H1 (cell line): ENCODE results near the gene FNIP2.

Experiments
- ASH2L ChIP-seq: fragments of 200-600, 300-600 bp; sonication (generic); IDR thresholded peaks from one replicate; pipeline ENCODE4 v1.7.1; 2017; ENCODE audit warnings: low read length
- CTCF ChIP-seq, 3 experiments: IDR thresholded peaks; 1 replicate in 2 of 3; 2 replicates in 1 of 3; pipeline versions ENCODE4 v1.5.1 to v1.6.1; 2011; ENCODE audit warnings: low read length in 3 of 3, mild to moderate bottlenecking in 3 of 3, inconsistent platforms in 2 of 3, low read depth in 1 of 3, moderate library complexity in 1 of 3; ENCODE audit not compliant: insufficient read depth in 1 of 3; ENCODE audit errors: control extremely low read depth in 1 of 3
- GABPA ChIP-seq: IDR thresholded peaks from 2 replicates; pipeline ENCODE4 v1.6.1; 2011; ENCODE audit warnings: mild to moderate bottlenecking, low read length, moderate library complexity, borderline replicate concordance; ENCODE audit not compliant: insufficient read depth
- POLR2A ChIP-seq, 2 experiments: IDR thresholded peaks; 1 replicate in 1 of 2; 2 replicates in 1 of 2; pipeline ENCODE4 v1.6.1; 2011; ENCODE audit warnings: low read depth in 2 of 2, low read length in 2 of 2, mild to moderate bottlenecking in 2 of 2; ENCODE audit errors: control extremely low read depth in 1 of 2
- RXRA ChIP-seq: IDR thresholded peaks from 2 replicates; pipeline ENCODE4 v1.6.1; 2011; ENCODE audit warnings: low read depth, mild to moderate bottlenecking, low read length, moderate library complexity; ENCODE audit not compliant: insufficient read depth

GRCh38 chr4:158776106-158776505 lies 7.3 kb downstream of the FNIP2 start:
- no peak for TF ChIP-seq POLR2A (IDR thresholded peaks at IDR 0.05; ENCODE audit: control extremely low read depth in 1 of 2, low read depth in 2 of 2, low read length in 2 of 2)
- TF ChIP-seq RXRA, result no peak
- no peak for TF ChIP-seq GABPA
- no peak for TF ChIP-seq ASH2L
- no peak for TF ChIP-seq CTCF (IDR thresholded peaks at IDR 0.05; ENCODE audit: control extremely low read depth in 1 of 3, insufficient read depth in 1 of 3, low read depth in 1 of 3, low read length in 3 of 3)
